Lower lobe of right lung (tissue), 2 donors: ENCODE results near the gene PCDHGA1. TPM values are rescaled to one million over a fixed set of nuclear protein-coding genes. Genes with fewer than 3 reads are reported as not detected.
A peak's percentile ranks its signal among the peaks of the same experiment; 100 is the strongest.
"Not testable (repeated sequence)": the region's sequence is repeated elsewhere in the genome, so short reads cannot be mapped to it uniquely, and the experiment has no call there.

Source experiments
- ATAC-seq, 2 donors: fragments of 200-7000 bp; cut with Tn5 transposase; one replicate each; pipeline ENCODE4 v1.9.1; 2020 to 2022; ENCODE audit warnings: mild to moderate bottlenecking in 2 of 2, moderate library complexity in 2 of 2
- DNase-seq: peaks from one replicate; pipeline ENCODE4 v3.0.0-alpha.2; 2020
- H3K27ac ChIP-seq: fragments of 200-600 bp; one replicate; pipeline ENCODE4 v1.8.0; 2022
- H3K27me3 ChIP-seq: fragments of 200-600 bp; one replicate; pipeline ENCODE4 v1.8.0; 2022; ENCODE audit warnings: low read depth
- H3K36me3 ChIP-seq: fragments of 200-600 bp; one replicate; pipeline ENCODE4 v1.8.0; 2022; ENCODE audit warnings: mild to moderate bottlenecking
- H3K4me1 ChIP-seq: fragments of 200-600 bp; one replicate; pipeline ENCODE4 v1.8.0; 2022
- H3K4me3 ChIP-seq: fragments of 200-600 bp; one replicate; pipeline ENCODE4 v1.8.0; 2022; ENCODE audit warnings: mild to moderate bottlenecking
- H3K9me3 ChIP-seq: fragments of 200-600 bp; one replicate; pipeline ENCODE4 v1.8.0; 2022
- CTCF ChIP-seq: fragments of 200-600 bp; IDR thresholded peaks from one replicate; pipeline ENCODE4 v1.8.0; 2022; ENCODE audit warnings: antibody characterized with exemption, mild to moderate bottlenecking
- intact Hi-C: fragments of 100-400 bp; cut with DNase I; formaldehyde crosslinking; loops from one replicate; pipeline ENCODE4 v1.11.0; 2022
- total RNA-seq: library from RNA; stranded (reverse); fragmentation: NEBNext Ultra II Directional; extraction: Animal tissue kit (Norgen Biotek cat#: 25700); gene quantifications from one replicate; pipeline ENCODE4 v1.2.1, GENCODE V29; 2021
- donor health status: DM: no; HTN: yes; CAD: no; lungs with severe emphysema.

Gene PCDHGA1
- total RNA-seq, 1 donor from 2014 or later = 0.53 TPM

- H3K4me3 ChIP-seq = no peak overlapping the region
- TF ChIP-seq CTCF = no peak
- H3K36me3 ChIP-seq = no peaks in the 10 kb centered on the region
- no peak overlapping the region for H3K27ac ChIP-seq
- no peak for DNase-seq
- intact Hi-C loops = no loop called here
- H3K4me1 ChIP-seq = no peaks in the 10 kb centered on the region
- no peak for ATAC-seq
- peaks cover 27% of the 10 kb centered on the region for H3K27me3 ChIP-seq
- peaks cover 70% of the 10 kb centered on the region for H3K9me3 ChIP-seq
Observed at GRCh38 chr5:141371572-141372475, 41.5 kb downstream of the PCDHGA1 start.

- Histone ChIP-seq H3K36me3 (no peaks in the 10 kb centered on the region), H3K27ac (no peak within 1 kb of the TSS), H3K9me3 (peaks cover 80% of the 10 kb centered on the region), H3K4me1 (no peaks in the 10 kb centered on the region), H3K27me3 (peaks cover 22% of the 10 kb centered on the region), H3K4me3 (peak within 1 kb of the TSS; percentile 23)
- peak; percentile 35 for TF ChIP-seq CTCF
- intact Hi-C loops = no loop called here
- DNase-seq (no peak), ATAC-seq (no peak)
Observed at GRCh38 chr5:141373673-141374317, 43.5 kb downstream of the PCDHGA1 start, which contains the start of gene PCDHGA6. PCDHGA6 (plus strand) TSS chr5:141373891; CDS start chr5:141374084, 193 bp downstream.

GRCh38 chr5:141374627-141375026 is 44.3 kb downstream of the PCDHGA1 start:
- H3K27ac ChIP-seq = no peak overlapping the region
- TF ChIP-seq CTCF = no peak
- H3K4me3 ChIP-seq = no peak overlapping the region
- intact Hi-C loops = no loop called here
- DNase-seq = no peak
- ATAC-seq = no peak
- no peaks in the 10 kb centered on the region for H3K36me3 ChIP-seq
- H3K27me3 ChIP-seq = peaks cover 22% of the 10 kb centered on the region
- H3K4me1 ChIP-seq = no peaks in the 10 kb centered on the region
- peaks cover 74% of the 10 kb centered on the region for H3K9me3 ChIP-seq

- intact Hi-C loops, H3K4me1 ChIP-seq, H3K36me3 ChIP-seq, ATAC-seq, H3K4me3 ChIP-seq, DNase-seq, H3K27ac ChIP-seq: not testable (repeated sequence)
- Histone ChIP-seq H3K27me3 (peaks cover 16% of the 10 kb centered on the region), H3K9me3 (peaks cover 73% of the 10 kb centered on the region)
Observed at GRCh38 chr5:141375444-141376155, 45.3 kb downstream of the PCDHGA1 start.

- H3K4me3 ChIP-seq = peak within 1 kb of the TSS; percentile 18
- no peak within 1 kb of the TSS for H3K27ac ChIP-seq
- intact Hi-C loops = no loop called here
- peaks cover 7% of the 10 kb centered on the region for H3K27me3 ChIP-seq
- ATAC-seq (no peak), DNase-seq (no peak)
- peaks cover 83% of the 10 kb centered on the region for H3K9me3 ChIP-seq
- no peaks in the 10 kb centered on the region for H3K36me3 ChIP-seq
- no peaks in the 10 kb centered on the region for H3K4me1 ChIP-seq
- no peak for TF ChIP-seq CTCF
Observed at GRCh38 chr5:141382469-141383294, 52.4 kb downstream of the PCDHGA1 start, which contains the start of gene PCDHGA7. PCDHGA7 (plus strand) TSS chr5:141382742; CDS start chr5:141382900, 158 bp downstream.
